Measurements from ENCODE around the gene FOXJ3.

GRCh38 chr1:42313970-42314369, 21.1 kb downstream of the FOXJ3 start:
- TF ChIP-seq CTCF (IDR thresholded peaks at IDR 0.05), result no peak
- no peak for TF ChIP-seq EZH2 (IDR thresholded peaks at IDR 0.05; ENCODE audit: borderline replicate concordance, insufficient read depth, low read depth, low read length, poor library complexity, severe bottlenecking)
